Amniotic stem cell (primary cell): ENCODE data around the gene GPR61.

Source experiments
- DNase-seq: peaks from one replicate; lab custom pipeline; 2025; lab: John Stamatoyannopoulos, UW

Gene GPR61

DNA sequence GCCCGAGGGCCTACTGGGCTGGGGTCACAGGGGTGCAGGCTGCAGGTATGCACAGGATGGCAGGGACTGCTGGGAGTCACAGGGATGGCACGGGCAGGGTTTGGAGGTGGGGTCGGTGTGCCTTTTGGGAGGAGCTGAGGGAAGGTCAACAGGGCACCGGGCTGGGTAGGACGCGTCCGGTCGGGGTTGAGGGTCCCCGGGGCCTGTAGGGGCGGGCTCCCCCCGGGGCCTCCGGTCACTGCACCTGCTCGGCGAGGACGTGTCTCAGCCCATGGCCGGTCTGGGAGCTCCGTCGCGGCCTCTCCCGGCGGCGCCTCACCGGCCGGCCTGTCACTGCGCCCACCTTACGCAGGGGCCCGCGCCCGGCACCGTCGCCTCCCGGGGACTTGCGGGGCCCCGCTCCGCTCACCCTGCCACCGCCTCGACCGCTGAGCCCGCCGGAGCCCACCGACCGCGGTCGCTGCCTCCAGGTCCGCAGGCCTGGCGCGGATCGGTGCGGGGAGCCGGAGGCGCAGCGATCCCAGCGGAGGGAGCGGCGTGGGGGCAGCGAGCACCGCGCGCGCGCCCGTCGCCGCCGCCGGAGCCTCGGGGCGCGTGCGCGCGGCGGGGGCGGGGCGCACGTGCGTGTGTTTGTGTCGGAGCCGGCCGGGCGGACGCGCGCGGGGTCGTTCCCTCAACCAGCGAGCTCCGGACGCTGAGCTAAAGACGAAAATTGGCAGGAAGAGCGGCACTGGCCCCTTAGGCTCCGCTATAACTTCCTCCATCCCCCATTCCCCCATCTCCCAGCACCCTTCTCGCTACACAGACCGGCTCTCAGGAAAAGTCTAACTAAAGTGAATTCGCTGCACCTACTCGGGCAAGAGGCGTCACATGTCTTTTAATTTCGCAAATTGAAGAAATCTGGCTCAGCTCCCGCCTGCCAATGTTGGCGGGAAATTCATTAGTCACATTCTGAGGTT is 30.2 kb upstream of the GPR61 start, which contains the start of gene AMIGO1:
AMIGO1 (minus strand) TSS at position 552 of the 959 bp plus-strand sequence. CDS start 815 bp downstream, outside the sequence.
- no peak for DNase-seq

GRCh38 chr1:109513110-109513710 is 26.5 kb upstream of the GPR61 start:
- no peak for DNase-seq

DNA sequence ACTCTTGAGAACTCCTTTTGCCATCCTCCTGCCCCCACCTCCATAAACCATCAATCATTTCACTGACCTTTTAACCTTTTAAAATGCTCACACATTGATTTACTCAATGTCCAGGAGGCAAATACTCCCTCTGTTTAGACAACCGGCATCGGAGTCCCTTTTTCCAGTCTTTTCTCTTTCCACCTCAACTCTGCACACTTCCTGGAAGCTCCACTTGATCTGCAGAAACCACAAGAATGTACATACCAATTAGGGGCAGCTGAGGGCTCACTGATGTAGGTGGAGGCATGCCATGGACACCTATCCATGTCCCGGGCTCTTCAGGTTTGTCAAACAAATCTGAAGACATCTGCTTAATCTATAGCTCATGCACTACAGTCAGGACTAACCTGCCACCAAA is 24.8 kb upstream of the GPR61 start:
- DNase-seq = no peak

GRCh38 chr1:109516872-109517271 is 22.8 kb upstream of the GPR61 start:
- no peak for DNase-seq

DNA sequence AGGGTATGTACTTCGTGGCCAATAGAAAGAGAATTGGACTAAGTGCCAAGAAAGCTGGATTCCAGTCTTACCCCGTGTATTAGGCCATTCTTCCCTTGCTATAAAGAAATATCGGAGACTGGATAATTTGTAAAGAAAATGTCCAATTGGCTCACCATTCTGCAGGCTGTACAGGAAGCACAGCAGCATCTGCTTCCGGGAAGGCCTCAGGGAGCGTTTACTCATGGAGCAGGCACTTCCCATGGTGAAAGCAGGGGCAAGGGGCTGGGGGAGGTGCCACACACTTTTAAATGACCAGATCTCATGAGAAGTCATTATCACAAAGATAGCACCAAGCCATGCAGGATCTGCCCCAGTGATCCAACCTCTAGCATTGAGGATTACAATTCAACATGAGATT is 22.3 kb upstream of the GPR61 start:
- no peak for DNase-seq

DNA sequence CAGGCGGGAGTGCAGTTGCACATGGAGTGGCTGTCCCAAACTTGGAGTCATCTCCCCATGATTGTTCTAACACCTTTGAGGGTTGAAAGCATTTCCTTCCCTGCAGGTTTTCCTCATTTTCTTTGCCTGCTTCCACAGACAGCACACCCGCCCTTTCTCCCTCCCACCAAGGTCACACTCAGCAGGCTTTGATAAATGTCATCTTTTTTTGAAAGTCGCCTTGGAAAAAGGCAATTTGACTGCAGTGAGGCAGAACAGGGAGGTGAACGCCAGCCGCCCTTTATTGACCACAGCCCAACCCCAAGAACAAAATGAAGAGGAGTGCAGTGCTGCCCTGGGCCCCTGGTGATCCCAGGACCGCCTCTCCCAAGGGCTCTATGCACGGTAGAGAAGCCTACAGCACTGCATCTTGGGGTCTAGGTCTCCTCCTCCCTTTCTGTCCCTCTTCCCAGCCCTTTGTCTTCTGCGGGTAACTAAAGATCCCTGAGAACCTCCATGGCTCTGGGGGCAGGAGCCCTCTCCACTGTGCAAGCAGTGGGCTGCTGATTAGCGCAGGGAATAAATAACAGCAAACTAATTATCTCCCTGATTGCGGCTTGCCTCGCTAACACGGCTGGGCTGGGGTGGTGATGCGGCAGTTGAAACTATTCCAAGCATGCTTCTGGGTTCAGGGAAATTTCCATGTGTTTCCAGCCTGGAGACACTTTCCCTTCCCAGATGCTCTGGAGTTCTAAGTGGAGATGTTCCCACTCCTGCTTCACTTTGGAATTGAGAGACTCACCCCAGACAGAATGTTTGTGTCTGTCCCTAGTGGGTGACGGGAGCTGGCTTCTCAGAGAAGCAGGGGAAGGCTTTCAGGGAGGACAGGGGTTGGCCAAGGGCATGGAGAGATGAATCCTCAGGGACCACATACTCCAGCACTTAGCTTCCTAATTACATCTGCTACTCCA is 18.4 kb upstream of the GPR61 start:
- DNase-seq = no peak

- no peak for DNase-seq
These were observed 17.6 kb upstream of the GPR61 start for GRCh38 chr1:109522026-109522425.

- DNase-seq = no peak
These were observed 16.0 kb upstream of the GPR61 start for GRCh38 chr1:109523706-109524105.

- DNase-seq = no peak
These were observed 12.4 kb upstream of the GPR61 start for GRCh38 chr1:109527098-109527811.

- DNase-seq = no peak
These were observed 11.6 kb upstream of the GPR61 start for GRCh38 chr1:109527846-109528695.

- DNase-seq = no peak
These were observed 11.0 kb upstream of the GPR61 start for GRCh38 chr1:109528712-109529111.

DNA sequence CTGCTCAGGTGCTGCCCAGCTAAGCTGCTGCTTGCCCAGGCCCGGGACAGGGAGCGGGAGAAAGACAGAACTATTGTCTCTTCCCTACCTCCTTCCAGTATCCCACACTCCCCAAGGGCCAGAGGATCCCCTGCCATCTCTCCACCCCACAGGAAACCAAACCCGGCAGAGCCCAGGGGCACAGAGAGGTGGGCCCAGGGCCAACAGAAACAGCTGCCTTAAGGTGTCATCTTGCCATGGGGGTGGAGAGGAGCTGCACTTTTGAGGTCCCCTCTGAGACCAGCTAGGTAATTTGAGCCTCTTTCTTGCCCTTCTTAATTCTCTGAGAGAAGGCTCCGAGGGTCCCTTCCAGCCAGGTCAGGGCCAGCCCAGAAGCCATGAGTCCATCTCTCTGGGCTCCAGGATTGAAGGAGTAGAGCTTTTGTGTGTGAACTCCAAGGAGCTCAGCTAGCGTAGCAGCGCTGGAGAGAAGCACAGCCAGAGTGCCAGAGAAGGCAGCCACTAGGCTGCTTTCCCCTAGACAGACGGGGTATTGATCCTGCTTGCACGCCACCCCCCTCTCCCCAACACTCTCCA is 9.7 kb upstream of the GPR61 start:
- DNase-seq = no peak

DNA sequence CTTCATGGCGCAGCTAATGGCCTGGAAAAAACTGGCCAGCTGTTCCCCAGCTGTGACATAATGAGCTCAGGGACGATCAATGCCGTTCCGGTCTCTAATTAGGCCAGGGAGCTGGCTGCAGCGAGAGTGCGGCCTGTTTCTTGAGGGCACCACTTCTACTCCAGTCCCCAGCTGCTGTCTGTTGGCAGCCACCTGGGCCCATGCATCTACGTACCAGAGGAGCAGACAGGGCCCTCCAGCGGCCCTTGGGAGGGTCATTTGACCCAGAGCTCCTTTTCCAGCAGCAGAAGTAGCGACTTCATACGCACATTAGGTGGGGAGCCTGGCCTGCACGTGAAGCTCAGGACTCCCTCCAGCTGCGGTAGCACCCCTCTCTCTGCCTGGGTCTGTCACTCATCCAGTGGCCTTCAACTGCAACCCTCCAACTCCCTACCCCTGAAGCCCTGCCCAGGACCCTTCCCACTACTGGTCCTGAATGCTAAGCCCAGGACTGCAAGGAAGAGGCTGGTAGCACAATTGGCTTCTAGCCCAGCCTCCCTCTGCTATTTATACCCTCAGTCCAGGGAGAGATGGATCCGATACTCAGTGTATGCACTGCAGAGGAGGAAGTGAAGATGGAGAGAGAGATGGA is 9.1 kb upstream of the GPR61 start:
- no peak for DNase-seq

GRCh38 chr1:109531380-109531779 is 8.3 kb upstream of the GPR61 start:
- DNase-seq = no peak

DNA sequence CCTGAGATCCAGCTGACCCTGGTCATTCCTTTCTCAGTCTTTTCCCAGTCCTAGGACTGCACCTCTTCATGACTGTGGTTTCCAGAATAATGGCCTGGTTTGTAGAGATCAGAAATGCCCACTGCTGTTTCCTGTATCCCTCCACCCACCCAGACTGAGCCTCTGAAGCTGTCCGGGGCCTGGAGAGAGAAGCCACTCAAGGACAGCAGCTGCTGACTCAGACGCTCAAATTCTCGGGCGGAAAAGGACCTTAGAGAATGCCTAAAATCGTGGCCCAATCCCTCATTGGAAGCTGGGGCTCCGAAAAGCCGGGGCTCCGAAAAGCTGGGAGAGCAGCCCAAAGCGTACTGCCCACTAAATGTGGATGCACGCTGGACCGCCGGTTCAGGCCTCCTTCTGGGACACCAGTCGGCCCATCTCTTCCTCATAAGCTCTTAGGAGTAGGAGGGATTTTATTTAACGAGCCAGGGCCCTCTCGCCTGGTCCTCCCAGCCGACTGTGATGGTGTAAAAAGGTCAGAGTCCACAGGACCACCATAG is 7.8 kb upstream of the GPR61 start:
- DNase-seq = no peak

- peak; percentile 58 for DNase-seq
These were observed 7.1 kb upstream of the GPR61 start for GRCh38 chr1:109532365-109533136.

GRCh38 chr1:109534307-109534858 is 5.3 kb upstream of the GPR61 start:
- DNase-seq = no peak

- DNase-seq = no peak
These were observed 4.2 kb upstream of the GPR61 start for GRCh38 chr1:109535481-109535880.
